Measurements from ENCODE around the gene CAMTA1.

The CAMTA1 gene

GRCh38 chr1:7722670-7723012, 937.4 kb downstream of the CAMTA1 start:
- DNase-seq (ENCODE audit: low read depth in 3 of 3, low spot score in 1 of 3) = no peak

GRCh38 chr1:7726623-7727022, 941.4 kb downstream of the CAMTA1 start:
- DNase-seq (ENCODE audit: low read depth in 3 of 3, low spot score in 1 of 3) = no peak

GRCh38 chr1:7727809-7728471, 942.7 kb downstream of the CAMTA1 start:
- DNase-seq (ENCODE audit: low read depth in 3 of 3, low spot score in 1 of 3) = no peak

GRCh38 chr1:7729761-7730160, 944.5 kb downstream of the CAMTA1 start:
- no peak for DNase-seq (ENCODE audit: low read depth in 3 of 3, low spot score in 1 of 3)

GRCh38 chr1:7732331-7732730, 947.1 kb downstream of the CAMTA1 start:
- DNase-seq (ENCODE audit: low read depth in 3 of 3, low spot score in 1 of 3) = no peak

GRCh38 chr1:7733276-7733675, 948.0 kb downstream of the CAMTA1 start:
- no peak for DNase-seq (ENCODE audit: low read depth in 3 of 3, low spot score in 1 of 3)

GRCh38 chr1:7738044-7738443, 952.8 kb downstream of the CAMTA1 start:
- DNase-seq (ENCODE audit: low read depth in 3 of 3, low spot score in 1 of 3) = no peak

- no peak for DNase-seq (ENCODE audit: low read depth in 3 of 3, low spot score in 1 of 3)
These were observed 958.1 kb downstream of the CAMTA1 start for GRCh38 chr1:7743346-7743745.

GRCh38 chr1:7744882-7745281, 959.6 kb downstream of the CAMTA1 start:
- DNase-seq (ENCODE audit: low read depth in 3 of 3, low spot score in 1 of 3) = no peak

GRCh38 chr1:7745783-7746182, 960.5 kb downstream of the CAMTA1 start:
- DNase-seq (ENCODE audit: low read depth in 3 of 3, low spot score in 1 of 3) = no peak

- no peak for DNase-seq (ENCODE audit: low read depth in 3 of 3, low spot score in 1 of 3)
These were observed 962.4 kb downstream of the CAMTA1 start for GRCh38 chr1:7747605-7748004.

GRCh38 chr1:7749126-7749525, 963.9 kb downstream of the CAMTA1 start:
- DNase-seq (ENCODE audit: low read depth in 3 of 3, low spot score in 1 of 3) = no peak

- no peak for DNase-seq (ENCODE audit: low read depth in 3 of 3, low spot score in 1 of 3)
These were observed 965.9 kb downstream of the CAMTA1 start for GRCh38 chr1:7751174-7751573.

GRCh38 chr1:7752512-7753417, 967.5 kb downstream of the CAMTA1 start:
- DNase-seq (ENCODE audit: low read depth in 3 of 3, low spot score in 1 of 3) = peak in 2 of 3 donors; percentile 8 to 17

- no peak for DNase-seq (ENCODE audit: low read depth in 3 of 3, low spot score in 1 of 3)
These were observed 968.4 kb downstream of the CAMTA1 start for GRCh38 chr1:7753641-7754040.

- no peak for DNase-seq (ENCODE audit: low read depth in 3 of 3, low spot score in 1 of 3)
These were observed 969.0 kb downstream of the CAMTA1 start for GRCh38 chr1:7754234-7754633.

GRCh38 chr1:7755448-7755847, 970.2 kb downstream of the CAMTA1 start:
- no peak for DNase-seq (ENCODE audit: low read depth in 3 of 3, low spot score in 1 of 3)

GRCh38 chr1:7760245-7760644, 975.0 kb downstream of the CAMTA1 start:
- DNase-seq (ENCODE audit: low read depth in 3 of 3, low spot score in 1 of 3) = no peak

GRCh38 chr1:7761103-7761502, 975.8 kb downstream of the CAMTA1 start:
- no peak for DNase-seq (ENCODE audit: low read depth in 3 of 3, low spot score in 1 of 3)

GRCh38 chr1:7767176-7767575, 981.9 kb downstream of the CAMTA1 start:
- DNase-seq (ENCODE audit: low read depth in 3 of 3, low spot score in 1 of 3) = no peak

GRCh38 chr1:7768583-7768982, 983.3 kb downstream of the CAMTA1 start:
- no peak for DNase-seq (ENCODE audit: low read depth in 3 of 3, low spot score in 1 of 3)

GRCh38 chr1:7769673-7770412, 984.6 kb downstream of the CAMTA1 start:
- no peak for DNase-seq (ENCODE audit: low read depth in 3 of 3, low spot score in 1 of 3)

Data from stimulated activated CD4-positive, alpha-beta T cell treated with anti-CD3 and anti-CD28 coated beads, TNF-alpha, amount 100 ng/mL, for 1 hour (primary cell).